Hematopoietic multipotent progenitor cell (in vitro differentiated cells): Measurements from ENCODE around the gene SMIM10. TPM values are rescaled to one million over a fixed set of nuclear protein-coding genes. Genes with fewer than 3 reads are reported as not detected.
"Not testable (repeated sequence)": the region's sequence is repeated elsewhere in the genome, so short reads cannot be mapped to it uniquely, and the experiment has no call there.

ENCODE experiments used
- DNase-seq, 3 donors: peaks; one replicate each; pipeline ENCODE4 v3.0.0-alpha.2; 2011 to 2015; ENCODE audit warnings: low read depth in 2 of 3, low spot score in 2 of 3
- total RNA-seq: library from RNA; depleted of rRNA; stranded (reverse); fragments of >200 nt; gene quantifications from one replicate; pipeline ENCODE4 v1.2.3, GENCODE V29; 2012

The SMIM10 gene
- total RNA-seq: 15.1 TPM

DNA sequence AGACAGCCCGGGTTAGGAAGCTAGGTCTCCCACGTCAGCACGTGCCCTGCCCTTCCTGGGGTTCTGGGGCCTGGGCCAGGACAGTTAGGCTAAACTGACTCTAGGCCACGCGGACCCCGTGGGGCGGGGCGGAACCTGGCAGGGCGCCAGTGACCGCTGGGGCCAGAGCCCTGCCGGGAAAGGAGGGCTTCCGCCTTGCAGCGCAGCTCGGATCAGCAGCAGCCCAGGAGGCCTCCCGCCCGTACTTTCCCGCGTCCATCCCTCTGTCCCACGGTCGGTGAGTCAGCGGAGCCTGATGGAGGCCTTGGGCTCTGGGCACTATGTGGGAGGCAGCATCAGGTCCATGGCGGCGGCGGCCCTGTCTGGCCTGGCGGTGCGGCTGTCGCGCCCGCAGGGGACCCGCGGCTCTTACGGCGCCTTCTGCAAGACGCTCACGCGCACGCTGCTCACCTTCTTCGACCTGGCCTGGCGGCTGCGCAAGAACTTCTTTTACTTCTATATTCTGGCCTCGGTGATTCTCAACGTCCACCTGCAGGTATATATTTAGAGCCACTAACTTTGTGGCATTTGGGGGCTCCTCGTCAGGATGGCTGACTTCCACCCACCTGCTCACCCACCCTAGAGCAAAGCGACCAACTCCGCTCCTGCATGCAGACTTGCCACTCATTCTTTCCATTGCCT lies at the start of gene SMIM10:
TSS of gene SMIM10 (plus strand) at position 191 of the 681 bp plus-strand sequence. CDS start at position 296, 105 bp downstream.
- peak in 2 of 3 donors; percentile 46 to 52 for DNase-seq

DNA sequence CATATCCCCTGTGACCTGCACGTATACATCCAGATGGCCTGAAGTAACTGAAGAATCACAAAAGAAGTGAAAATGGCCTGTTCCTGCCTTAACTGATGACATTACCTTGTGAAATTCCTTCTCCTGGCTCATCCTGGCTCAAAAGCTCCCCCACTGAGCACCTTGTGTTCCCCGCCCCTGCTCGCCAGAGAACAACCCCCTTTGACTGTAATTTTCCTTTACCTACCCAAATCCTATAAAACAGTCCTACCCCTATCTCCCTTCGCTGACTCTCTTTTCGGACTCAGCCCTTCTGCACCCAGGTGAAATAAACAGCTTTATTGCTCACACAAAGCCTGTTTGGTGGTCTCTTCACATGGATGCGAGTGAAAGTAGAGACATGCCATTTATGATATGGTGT lies 44.4 kb upstream of the SMIM10 start:
- DNase-seq: not testable (repeated sequence)

DNA sequence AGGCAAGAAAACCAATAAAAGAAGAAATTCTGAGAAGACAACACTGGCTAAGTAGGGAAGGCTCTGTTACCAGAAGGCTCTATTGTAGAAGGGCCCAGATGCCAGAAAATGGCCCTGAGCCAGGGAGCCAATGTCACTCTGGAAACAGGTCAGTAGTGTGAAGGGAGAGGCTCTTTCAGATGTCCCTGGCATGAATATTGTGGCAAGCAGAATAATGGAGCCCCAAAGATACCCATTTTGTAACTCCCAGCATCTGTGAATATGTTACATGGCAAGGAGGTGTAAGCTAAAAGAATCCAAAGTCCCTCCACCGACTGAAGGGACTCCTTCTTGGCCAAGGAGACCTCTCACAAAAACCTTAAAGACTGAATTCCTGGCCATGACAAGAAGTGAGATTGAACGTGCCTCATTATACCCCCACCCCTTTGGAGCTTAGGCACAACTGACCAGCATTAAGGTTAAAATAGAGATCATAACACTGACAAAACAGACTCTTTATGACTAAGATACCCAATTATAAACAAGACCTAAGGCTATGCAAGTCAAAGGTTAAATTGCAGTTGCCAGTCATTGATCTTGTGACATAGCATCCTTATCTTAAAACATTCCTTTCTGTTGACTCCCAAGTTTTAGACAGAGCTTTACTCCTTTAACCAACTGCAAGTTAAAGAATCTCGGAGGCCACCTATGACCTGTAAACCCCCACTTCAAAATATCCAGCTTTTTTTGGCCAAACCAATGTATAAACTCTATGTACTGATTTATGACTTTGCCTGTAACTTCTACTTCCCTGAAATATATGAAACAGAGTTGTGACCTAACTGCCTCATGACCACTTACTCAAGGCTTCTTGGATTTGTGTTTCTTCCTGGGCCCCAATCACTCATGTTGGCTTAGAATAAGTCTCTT lies 42.2 kb upstream of the SMIM10 start:
- no peak for DNase-seq

DNA sequence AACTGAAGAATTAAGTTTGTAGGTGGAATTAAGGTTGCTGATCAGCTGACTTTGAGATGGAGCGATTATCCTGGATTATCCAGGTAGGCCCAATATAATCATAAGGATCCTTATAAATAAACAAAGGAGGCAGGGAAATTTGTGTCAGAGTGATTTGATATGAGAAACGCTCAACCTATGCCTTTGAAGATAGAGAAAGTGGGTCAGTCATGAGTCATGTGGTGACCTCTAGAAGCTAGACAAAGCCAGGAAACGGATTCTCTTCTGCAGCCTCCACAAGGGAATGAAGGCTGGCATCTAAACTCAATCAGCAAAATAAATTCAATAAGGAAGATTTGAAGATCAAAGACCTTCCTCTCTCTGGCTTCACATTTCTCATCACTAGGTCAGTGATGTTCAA lies 41.5 kb upstream of the SMIM10 start:
- no peak for DNase-seq

DNA sequence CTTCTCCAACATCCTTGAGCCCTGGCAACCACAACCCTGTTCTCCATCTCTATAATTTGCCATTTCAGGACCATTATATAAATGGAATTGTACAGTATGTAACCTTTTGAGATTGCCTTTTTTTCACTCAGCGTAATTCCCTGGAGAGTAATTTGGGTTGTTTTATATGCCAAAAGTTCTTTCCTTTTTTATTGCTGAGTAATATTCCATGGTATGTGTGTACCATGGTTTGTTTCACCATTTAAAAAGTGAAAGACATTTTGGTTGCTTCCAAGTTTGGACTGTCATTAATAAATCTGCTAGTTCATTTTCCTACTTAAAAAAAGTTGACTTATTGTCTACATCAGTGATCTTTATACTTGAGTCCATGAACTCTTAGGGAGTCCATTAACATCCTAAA lies 33.0 kb upstream of the SMIM10 start:
- no peak for DNase-seq

DNA sequence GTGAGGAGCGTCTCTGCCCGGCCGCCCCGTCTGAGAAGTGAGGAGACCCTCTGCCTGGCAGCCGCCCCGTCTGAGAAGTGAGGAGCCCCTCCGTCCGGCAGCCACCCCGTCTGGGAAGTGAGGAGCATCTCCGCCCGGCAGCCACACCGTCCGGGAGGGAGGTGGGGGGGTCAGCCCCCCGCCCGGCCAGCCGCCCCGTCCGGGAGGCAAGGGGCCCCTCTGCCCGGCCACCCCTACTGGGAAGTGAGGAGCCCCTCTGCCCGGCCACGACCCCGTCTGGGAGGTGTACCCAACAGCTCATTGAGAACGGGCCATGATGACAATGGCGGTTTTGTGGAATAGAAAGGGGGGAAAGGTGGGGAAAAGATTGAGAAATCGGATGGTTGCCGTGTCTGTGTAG lies 30.4 kb upstream of the SMIM10 start:
- DNase-seq: not testable (repeated sequence)

DNA sequence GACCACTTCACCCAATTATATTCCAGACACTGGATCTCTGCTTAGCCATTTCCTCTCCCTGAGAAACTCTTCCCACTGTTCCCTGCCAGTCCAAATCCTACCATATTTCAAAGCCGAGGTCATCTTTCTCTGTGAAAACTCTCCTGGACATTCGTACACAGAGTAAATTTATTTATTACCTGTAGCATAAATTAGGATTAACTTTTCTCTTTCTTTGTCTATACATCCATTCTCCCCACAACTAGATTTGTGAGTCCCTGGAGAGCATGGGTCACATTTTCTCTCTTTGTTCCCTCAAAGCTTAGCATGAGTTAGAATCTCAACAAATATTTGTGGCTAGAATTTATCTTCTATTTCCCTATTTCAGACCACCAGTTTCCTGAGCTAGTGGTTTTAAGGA lies 27.8 kb upstream of the SMIM10 start:
- DNase-seq: no peak

DNA sequence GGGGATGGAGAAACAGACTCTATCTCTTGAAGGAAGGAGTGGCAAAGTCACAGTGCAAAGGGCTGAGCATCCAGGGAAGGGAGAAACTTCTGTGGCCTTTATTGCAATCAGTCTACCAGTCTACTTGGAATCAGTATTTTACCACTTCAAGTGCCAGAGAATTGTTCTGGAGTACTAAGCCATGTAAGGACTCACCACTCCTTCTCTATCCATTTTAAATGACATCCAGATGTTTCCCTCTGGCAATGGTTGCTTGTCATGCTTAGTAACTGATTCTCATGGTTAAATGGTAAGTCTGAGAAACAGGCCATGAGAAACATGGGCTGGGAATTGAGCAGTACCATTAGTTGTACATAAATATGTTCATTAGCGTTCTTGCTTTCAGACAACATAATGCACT lies 21.1 kb upstream of the SMIM10 start:
- DNase-seq: no peak

DNA sequence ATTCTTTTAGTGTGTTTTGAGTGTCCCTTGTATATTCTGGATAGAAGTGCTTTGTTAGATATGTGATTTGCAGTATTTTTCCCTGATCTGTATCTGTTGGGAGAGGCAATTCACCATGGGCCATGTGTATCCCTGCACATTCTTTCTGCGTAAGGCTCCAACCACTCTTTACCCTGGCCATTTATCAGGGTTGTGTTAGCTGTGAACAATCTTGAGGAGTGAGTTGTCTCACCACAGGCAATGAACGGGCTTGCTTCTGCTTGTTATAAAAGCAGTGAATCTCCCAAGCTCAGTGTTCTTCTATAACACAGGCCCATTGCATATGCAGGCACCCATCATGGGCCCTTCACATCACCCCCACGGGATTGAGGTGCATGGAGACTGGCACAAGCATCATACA lies 18.9 kb upstream of the SMIM10 start:
- no peak for DNase-seq

DNA sequence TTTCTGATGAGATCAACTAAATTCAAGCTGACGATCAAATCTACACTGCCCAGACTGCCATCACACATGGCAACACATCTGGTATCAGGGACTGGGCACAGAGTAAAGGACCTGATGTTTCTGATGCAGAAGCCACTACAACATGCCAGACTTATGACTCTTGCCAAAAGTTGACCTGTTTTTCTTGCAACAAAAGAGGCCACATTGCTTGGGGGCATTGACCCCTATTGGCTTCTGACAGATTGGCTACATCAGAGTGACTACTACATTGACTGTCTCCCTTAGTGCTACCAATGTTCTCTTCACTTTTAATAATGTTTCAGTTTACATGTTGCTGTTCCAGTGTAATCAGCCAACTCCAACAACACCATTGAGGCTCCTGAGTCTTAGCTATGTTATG lies 15.3 kb upstream of the SMIM10 start:
- no peak for DNase-seq

DNA sequence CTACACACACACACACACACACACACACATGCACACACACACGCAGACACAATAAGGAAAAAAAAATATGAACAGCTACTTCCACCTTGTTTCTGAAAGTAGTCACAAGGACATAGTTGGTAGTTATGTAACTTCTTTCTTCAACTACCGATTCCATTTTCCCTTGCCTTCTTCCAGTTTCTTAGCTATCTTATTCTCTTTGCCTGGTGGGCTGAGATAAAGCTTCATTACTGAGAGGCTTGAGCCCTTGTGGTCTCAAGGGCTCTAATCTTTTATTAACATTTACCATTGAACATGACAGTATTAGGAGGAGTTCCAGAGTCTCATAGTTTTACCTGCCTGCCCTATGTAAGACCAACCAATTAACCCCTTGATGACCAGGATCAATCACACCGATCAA lies 8.9 kb upstream of the SMIM10 start:
- DNase-seq: peak in 1 of 3 donors; percentile 41

DNA sequence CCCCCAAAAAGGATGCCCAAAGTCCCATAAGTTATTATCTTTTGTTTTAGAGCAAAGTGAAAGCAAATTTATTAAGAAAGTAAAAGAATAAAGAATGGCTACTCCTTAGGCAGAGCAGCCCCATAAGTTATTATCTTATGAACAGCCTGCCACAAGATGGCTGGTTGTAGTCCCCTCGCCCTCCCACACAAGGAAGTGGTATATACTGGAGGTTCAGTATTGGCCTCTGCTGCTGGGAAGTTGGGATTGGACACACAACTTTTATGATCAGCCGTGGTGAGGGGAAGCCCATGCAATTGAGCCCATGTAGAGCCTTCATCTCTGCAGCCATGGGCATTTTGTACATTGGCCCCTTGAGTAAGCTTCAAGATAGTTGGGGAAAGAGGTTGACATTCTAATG lies 8.0 kb upstream of the SMIM10 start:
- DNase-seq: no peak

DNA sequence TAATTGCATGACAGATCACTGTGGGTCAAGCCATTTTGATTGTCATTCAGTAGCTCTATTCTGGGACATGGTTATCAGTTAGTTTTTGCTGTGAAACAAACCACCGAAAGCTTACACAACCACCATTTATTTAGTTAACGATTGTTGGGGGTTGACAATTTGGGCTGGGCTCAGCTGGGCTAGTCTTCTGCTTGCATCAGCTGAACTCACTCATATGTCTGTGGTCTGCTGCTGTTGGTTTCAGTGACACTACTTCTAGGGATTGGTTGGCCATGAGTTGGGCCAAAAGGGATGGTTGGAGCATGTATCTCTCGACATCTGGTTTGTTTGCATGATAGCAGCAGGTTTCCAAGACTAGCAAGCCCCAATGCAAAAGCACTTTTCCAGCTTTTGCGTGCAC lies 5.3 kb upstream of the SMIM10 start:
- no peak for DNase-seq

DNA sequence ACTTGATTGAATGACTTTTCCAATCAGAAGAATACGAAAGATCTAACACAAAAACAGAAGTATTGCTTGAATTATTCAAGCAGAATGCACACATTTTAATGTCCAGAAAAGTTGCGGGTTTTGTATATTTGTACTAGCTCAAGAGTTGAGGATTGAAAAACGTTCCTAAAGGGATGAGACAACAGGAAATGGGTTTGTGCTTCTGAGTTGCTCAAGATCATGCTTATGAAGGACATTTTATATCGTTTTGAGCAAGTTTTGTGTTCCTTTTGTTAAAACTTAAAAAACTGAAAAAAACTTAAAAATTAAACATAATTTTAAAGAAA lies 353 bp upstream of the SMIM10 start:
- no peak for DNase-seq

DNA sequence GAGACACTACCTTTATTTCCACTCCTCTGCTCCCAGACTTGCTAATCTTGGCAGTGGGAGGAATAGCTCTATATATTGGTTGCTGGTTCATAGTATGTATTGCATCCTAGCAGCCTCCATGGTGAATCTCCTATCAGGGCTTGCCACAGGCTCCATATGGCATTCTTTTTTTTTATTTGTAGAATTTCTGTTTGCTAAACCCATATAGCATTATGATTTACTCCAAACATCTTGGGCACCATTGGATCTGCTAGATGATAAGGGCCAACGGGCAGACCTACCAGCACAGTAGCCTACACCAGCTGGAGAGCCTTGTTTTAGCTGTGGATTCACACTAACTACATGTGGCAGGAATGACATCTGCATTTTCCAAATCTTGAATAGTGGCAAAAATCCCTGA lies 6.9 kb downstream of the SMIM10 start:
- DNase-seq: no peak

DNA sequence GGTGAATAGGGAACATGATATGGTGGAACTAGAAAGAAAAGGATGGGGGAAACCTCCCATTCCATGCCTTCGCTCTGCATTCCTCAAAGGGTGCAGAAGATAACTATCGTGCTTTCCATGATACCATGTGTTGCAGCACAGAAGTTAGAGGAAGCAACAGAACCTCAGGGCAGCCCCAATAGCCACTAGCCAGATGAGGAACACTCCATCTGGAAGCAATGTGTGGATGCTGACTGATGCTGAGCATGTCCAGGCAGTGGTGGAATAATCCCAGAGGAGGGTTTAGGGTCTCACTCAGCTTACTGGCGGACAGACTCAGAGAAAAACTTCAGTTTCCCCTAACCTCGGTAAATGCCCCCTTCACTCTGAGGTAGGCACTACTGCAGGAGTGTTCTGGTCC lies 7.5 kb downstream of the SMIM10 start:
- DNase-seq: no peak

DNA sequence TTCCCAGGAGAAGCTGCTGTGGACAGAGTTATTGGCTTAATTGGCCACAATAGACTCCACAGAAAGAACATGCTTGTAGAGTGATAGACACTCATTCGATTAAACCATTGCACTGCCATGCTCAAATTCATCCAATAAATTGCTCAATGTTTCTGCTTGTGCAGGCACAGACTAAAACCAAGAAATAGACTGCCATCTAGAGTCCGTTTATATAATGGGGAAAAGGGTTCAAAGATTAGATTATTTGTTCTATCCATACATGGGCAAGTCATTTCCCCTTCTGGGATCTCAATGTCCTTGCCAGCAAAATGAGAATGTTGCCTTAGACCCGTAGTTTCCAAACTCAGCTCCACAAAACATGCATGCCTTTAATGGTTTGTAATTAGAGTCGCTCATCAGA lies 8.7 kb downstream of the SMIM10 start:
- DNase-seq: peak in 1 of 3 donors; percentile 49

DNA sequence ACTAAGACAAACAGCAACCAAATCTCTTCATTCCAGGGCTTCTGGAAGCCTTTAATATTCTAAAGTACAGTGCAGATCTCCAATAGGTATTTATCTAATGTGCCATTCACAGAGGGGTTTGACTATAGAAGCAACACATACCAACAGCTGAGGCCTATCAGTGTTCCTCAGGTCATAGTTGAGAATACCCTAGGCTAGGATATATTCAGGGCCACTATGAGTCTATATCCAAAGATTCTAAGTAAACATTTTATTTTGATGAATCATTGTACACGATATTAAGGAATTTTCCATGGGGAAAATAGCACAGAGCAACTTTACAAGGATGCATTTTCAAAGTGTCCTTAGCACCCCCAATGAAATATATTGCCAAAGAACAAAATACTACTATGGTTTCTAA lies 9.7 kb downstream of the SMIM10 start:
- DNase-seq: no peak

DNA sequence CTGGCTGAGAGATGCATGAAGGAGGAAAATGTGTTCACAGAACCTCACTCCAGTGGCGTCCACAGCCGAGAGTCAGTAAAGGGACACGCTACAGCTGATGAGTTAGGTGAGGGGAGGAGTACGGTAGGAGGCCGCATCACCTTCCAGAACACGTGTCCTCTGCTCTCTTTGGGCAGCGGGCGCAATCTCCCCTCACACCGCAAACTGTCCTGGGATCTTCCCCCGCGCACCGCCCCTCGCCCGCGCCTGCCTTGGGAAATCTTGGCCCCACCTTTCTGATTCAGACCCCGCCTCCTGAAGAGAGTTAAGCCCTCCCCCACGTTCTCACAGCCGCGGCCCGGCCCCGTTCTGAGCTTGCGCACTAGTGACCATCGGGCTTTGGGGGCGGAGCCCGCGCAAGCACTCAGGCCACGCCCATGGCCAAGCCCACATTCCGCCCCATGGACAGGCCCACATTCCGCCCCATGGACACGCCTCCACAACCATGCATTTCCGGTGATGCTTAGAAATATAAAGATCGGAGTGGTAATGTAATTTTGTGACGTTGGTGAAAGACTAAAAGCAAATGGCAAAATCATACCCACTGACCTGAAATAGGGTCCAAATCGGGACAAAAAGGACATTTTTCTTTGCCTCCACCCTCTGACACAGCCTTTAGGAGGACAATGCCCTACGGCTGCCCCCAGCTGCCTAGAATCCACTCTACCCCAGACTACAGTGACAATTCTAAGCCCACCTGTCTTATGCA lies 13.3 kb downstream of the SMIM10 start:
- DNase-seq: peak; percentile 66 to 91 (median 85)

DNA sequence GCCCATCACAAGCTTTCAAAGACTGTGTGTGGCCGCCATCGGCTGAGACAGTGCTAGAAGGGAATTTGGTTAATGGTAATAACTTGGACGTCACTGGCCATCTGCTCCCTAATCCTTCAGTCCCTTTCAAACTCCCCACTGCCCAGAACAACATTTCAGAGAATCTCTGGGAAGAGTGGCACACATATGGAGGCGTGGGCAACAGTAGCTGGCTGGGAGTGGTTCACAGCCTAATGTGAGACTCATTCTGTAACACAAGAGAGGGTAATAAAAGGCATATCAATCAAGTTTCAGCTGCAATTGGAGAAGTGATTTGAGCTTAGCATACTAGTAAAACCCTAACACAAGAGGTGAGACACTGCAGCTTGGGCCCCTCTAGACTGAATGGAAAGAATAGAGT lies 15.4 kb downstream of the SMIM10 start:
- DNase-seq: no peak

DNA sequence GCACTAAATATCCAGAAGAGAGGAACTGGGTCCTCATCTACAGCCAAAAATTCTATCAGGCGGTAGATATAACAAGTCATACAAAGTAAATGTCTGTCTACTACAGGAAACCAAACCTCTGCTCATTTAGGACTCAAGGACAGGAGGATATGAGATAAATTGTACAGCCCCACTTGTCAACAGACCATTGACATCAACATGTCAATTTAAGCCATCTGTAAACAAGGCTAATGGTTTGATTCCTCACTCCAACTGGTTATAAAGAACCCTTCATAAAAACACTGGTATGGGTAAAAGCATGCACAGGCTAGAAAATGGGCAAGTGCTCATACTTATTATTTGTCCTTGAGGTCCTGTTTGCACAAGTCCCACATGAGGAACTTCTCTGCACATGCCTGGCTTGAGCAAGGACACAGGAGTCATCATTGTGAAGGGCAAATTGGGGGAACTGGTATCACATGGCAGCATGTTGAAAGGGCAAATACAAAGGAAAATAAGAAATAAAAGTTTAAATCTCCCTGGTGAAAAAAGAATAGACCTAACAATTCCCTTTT lies 18.3 kb downstream of the SMIM10 start:
- no peak for DNase-seq
